ENCODE results near the gene SAMD15.

Gene SAMD15

GRCh38 chr14:77416836-77417235, 39.7 kb downstream of the SAMD15 start:
- Histone ChIP-seq H3K27ac (ENCODE audit: insufficient read depth in 1 of 2, low read depth in 1 of 2, low read length in 2 of 2, poor library complexity in 1 of 2, severe bottlenecking in 2 of 2) (no peak overlapping the region), H3K4me1 (ENCODE audit: control extremely low read depth in 1 of 4, control insufficient read depth in 4 of 4, insufficient read depth in 4 of 4, low read length in 3 of 4) (peaks cover 0 to 2% (median under 1%) of the 10 kb centered on the region in 4 experiments), H3K27me3 (replicated peaks in 2 of 5; ENCODE audit: control insufficient read depth in 4 of 5, insufficient read depth in 5 of 5, low read length in 4 of 5) (no peaks in the 10 kb centered on the region), H3K36me3 (ENCODE audit: control insufficient read depth in 4 of 4, insufficient read depth in 4 of 4, low read length in 3 of 4) (peaks cover 4 to 16% (median 5%) of the 10 kb centered on the region in 4 experiments), H3K4me3 (ENCODE audit: control insufficient read depth in 1 of 7, extremely low read depth in 1 of 7, insufficient read depth in 4 of 7, low read depth in 2 of 7, low read length in 6 of 7) (no peak overlapping the region), H3K9me3 (ENCODE audit: control extremely low read depth in 1 of 5, control insufficient read depth in 4 of 5, insufficient read depth in 2 of 5, low read depth in 1 of 5, low read length in 4 of 5) (peaks cover 3 to 40% (median 13%) of the 10 kb centered on the region in 5 experiments)
- POLR2A ChIA-PET, result no interaction called here
- no peak for DNase-seq
- CTCF ChIA-PET, result no interaction called here
- 100% methylated on average over 1 of the region's 8 CpGs for WGBS (ENCODE audit: insufficient coverage)

- no CpG with 5 or more reads among the region's 2 CpGs for WGBS (ENCODE audit: insufficient coverage)
- H3K4me1 ChIP-seq (ENCODE audit: control extremely low read depth in 1 of 4, control insufficient read depth in 4 of 4, insufficient read depth in 4 of 4, low read length in 3 of 4), result peaks cover 0 to 2% (median 0%) of the 10 kb centered on the region in 4 experiments
- no peaks in the 10 kb centered on the region for H3K27me3 ChIP-seq (replicated peaks in 2 of 5; ENCODE audit: control insufficient read depth in 4 of 5, insufficient read depth in 5 of 5, low read length in 4 of 5)
- peaks cover 3 to 45% (median 14%) of the 10 kb centered on the region in 5 experiments for H3K9me3 ChIP-seq (ENCODE audit: control extremely low read depth in 1 of 5, control insufficient read depth in 4 of 5, insufficient read depth in 2 of 5, low read depth in 1 of 5, low read length in 4 of 5)
- H3K27ac ChIP-seq (ENCODE audit: insufficient read depth in 1 of 2, low read depth in 1 of 2, low read length in 2 of 2, poor library complexity in 1 of 2, severe bottlenecking in 2 of 2), result no peak overlapping the region
- peaks cover 18 to 57% (median 38%) of the 10 kb centered on the region in 4 experiments for H3K36me3 ChIP-seq (ENCODE audit: control insufficient read depth in 4 of 4, insufficient read depth in 4 of 4, low read length in 3 of 4)
- ChIA-PET POLR2A (no interaction called here), CTCF (interaction anchor here (1.0 kb wide), 1 partner anchor 38 kb away, joined by 3 read pairs; no protein-coding TSS in a partner anchor)
- no peak for DNase-seq
- H3K4me3 ChIP-seq (ENCODE audit: control insufficient read depth in 1 of 7, extremely low read depth in 1 of 7, insufficient read depth in 4 of 7, low read depth in 2 of 7, low read length in 6 of 7), result no peak overlapping the region
Measured at GRCh38 chr14:77421201-77421600, 44.0 kb downstream of the SAMD15 start.

- no peak within 1 kb of the TSS for H3K27ac ChIP-seq (ENCODE audit: insufficient read depth in 1 of 2, low read depth in 1 of 2, low read length in 2 of 2, poor library complexity in 1 of 2, severe bottlenecking in 2 of 2)
- H3K27me3 ChIP-seq (replicated peaks in 2 of 5; ENCODE audit: control insufficient read depth in 4 of 5, insufficient read depth in 5 of 5, low read length in 4 of 5), result no peaks in the 10 kb centered on the region
- DNase-seq, result no peak
- peaks cover 3 to 33% (median 13%) of the 10 kb centered on the region in 5 experiments for H3K9me3 ChIP-seq (ENCODE audit: control extremely low read depth in 1 of 5, control insufficient read depth in 4 of 5, insufficient read depth in 2 of 5, low read depth in 1 of 5, low read length in 4 of 5)
- H3K36me3 ChIP-seq (ENCODE audit: control insufficient read depth in 4 of 4, insufficient read depth in 4 of 4, low read length in 3 of 4), result peaks cover 36 to 79% (median 55%) of the 10 kb centered on the region in 4 experiments
- H3K4me3 ChIP-seq (ENCODE audit: control insufficient read depth in 1 of 7, extremely low read depth in 1 of 7, insufficient read depth in 4 of 7, low read depth in 2 of 7, low read length in 6 of 7), result no peak within 1 kb of the TSS
- ChIA-PET CTCF (no interaction called here), POLR2A (no interaction called here)
- peaks cover 0 to 2% (median 0%) of the 10 kb centered on the region in 4 experiments for H3K4me1 ChIP-seq (ENCODE audit: control extremely low read depth in 1 of 4, control insufficient read depth in 4 of 4, insufficient read depth in 4 of 4, low read length in 3 of 4)
- 100% methylated on average over 1 of the region's 1 CpG for WGBS (ENCODE audit: insufficient coverage)
Measured at GRCh38 chr14:77423423-77423822, 46.2 kb downstream of the SAMD15 start, which contains the start of gene NOXRED1. TSS of gene NOXRED1 (minus strand) at chr14:77423523. CDS start at chr14:77422889, 634 bp downstream.

- peaks cover 50 to 93% (median 67%) of the 10 kb centered on the region in 4 experiments for H3K36me3 ChIP-seq (ENCODE audit: control insufficient read depth in 4 of 4, insufficient read depth in 4 of 4, low read length in 3 of 4)
- 100% methylated on average over 3 of the region's 3 CpGs for WGBS (ENCODE audit: insufficient coverage)
- CTCF ChIA-PET, result no interaction called here
- peaks cover under 1 to 23% (median 4%) of the 10 kb centered on the region in 5 experiments for H3K9me3 ChIP-seq (ENCODE audit: control extremely low read depth in 1 of 5, control insufficient read depth in 4 of 5, insufficient read depth in 2 of 5, low read depth in 1 of 5, low read length in 4 of 5)
- POLR2A ChIA-PET, result no interaction called here
- no peak overlapping the region for H3K4me3 ChIP-seq (ENCODE audit: control insufficient read depth in 1 of 7, extremely low read depth in 1 of 7, insufficient read depth in 4 of 7, low read depth in 2 of 7, low read length in 6 of 7)
- no peak overlapping the region for H3K27ac ChIP-seq (ENCODE audit: insufficient read depth in 1 of 2, low read depth in 1 of 2, low read length in 2 of 2, poor library complexity in 1 of 2, severe bottlenecking in 2 of 2)
- H3K4me1 ChIP-seq (ENCODE audit: control extremely low read depth in 1 of 4, control insufficient read depth in 4 of 4, insufficient read depth in 4 of 4, low read length in 3 of 4), result peaks cover 0 to 2% (median 0%) of the 10 kb centered on the region in 4 experiments
- DNase-seq, result no peak
- H3K27me3 ChIP-seq (replicated peaks in 2 of 5; ENCODE audit: control insufficient read depth in 4 of 5, insufficient read depth in 5 of 5, low read length in 4 of 5), result no peaks in the 10 kb centered on the region
Measured at GRCh38 chr14:77424862-77425261, 47.7 kb downstream of the SAMD15 start.

- H3K4me1 ChIP-seq (ENCODE audit: control extremely low read depth in 1 of 4, control insufficient read depth in 4 of 4, insufficient read depth in 4 of 4, low read length in 3 of 4), result no peaks in the 10 kb centered on the region
- H3K36me3 ChIP-seq (ENCODE audit: control insufficient read depth in 4 of 4, insufficient read depth in 4 of 4, low read length in 3 of 4), result peaks cover 56 to 91% (median 68%) of the 10 kb centered on the region in 4 experiments
- no peak overlapping the region for H3K27ac ChIP-seq (ENCODE audit: insufficient read depth in 1 of 2, low read depth in 1 of 2, low read length in 2 of 2, poor library complexity in 1 of 2, severe bottlenecking in 2 of 2)
- no peak for DNase-seq
- ChIA-PET POLR2A (no interaction called here), CTCF (interaction anchor here (2.1 kb wide), 1 partner anchor 11 kb away, joined by 5 read pairs; no protein-coding TSS in a partner anchor)
- peaks cover 0 to 8% (median 2%) of the 10 kb centered on the region in 5 experiments for H3K9me3 ChIP-seq (ENCODE audit: control extremely low read depth in 1 of 5, control insufficient read depth in 4 of 5, insufficient read depth in 2 of 5, low read depth in 1 of 5, low read length in 4 of 5)
- WGBS (ENCODE audit: insufficient coverage), result no CpG with 5 or more reads among the region's 3 CpGs
- no peaks in the 10 kb centered on the region for H3K27me3 ChIP-seq (replicated peaks in 2 of 5; ENCODE audit: control insufficient read depth in 4 of 5, insufficient read depth in 5 of 5, low read length in 4 of 5)
- H3K4me3 ChIP-seq (ENCODE audit: control insufficient read depth in 1 of 7, extremely low read depth in 1 of 7, insufficient read depth in 4 of 7, low read depth in 2 of 7, low read length in 6 of 7), result no peak overlapping the region
Measured at GRCh38 chr14:77426396-77426795, 49.2 kb downstream of the SAMD15 start.

GRCh38 chr14:77436042-77436441, 58.9 kb downstream of the SAMD15 start:
- Histone ChIP-seq H3K9me3 (ENCODE audit: control extremely low read depth in 1 of 5, control insufficient read depth in 4 of 5, insufficient read depth in 2 of 5, low read depth in 1 of 5, low read length in 4 of 5) (no peaks in the 10 kb centered on the region), H3K4me1 (ENCODE audit: control extremely low read depth in 1 of 4, control insufficient read depth in 4 of 4, insufficient read depth in 4 of 4, low read length in 3 of 4) (no peaks in the 10 kb centered on the region), H3K36me3 (ENCODE audit: control insufficient read depth in 4 of 4, insufficient read depth in 4 of 4, low read length in 3 of 4) (peaks cover 24 to 71% (median 35%) of the 10 kb centered on the region in 4 experiments), H3K27me3 (replicated peaks in 2 of 5; ENCODE audit: control insufficient read depth in 4 of 5, insufficient read depth in 5 of 5, low read length in 4 of 5) (no peaks in the 10 kb centered on the region), H3K4me3 (ENCODE audit: control insufficient read depth in 1 of 7, extremely low read depth in 1 of 7, insufficient read depth in 4 of 7, low read depth in 2 of 7, low read length in 6 of 7) (no peak overlapping the region), H3K27ac (ENCODE audit: insufficient read depth in 1 of 2, low read depth in 1 of 2, low read length in 2 of 2, poor library complexity in 1 of 2, severe bottlenecking in 2 of 2) (no peak overlapping the region)
- WGBS (ENCODE audit: insufficient coverage), result no CpG with 5 or more reads among the region's 3 CpGs
- CTCF ChIA-PET, result interaction anchor here (1.1 kb wide), 1 partner anchor 10 kb away, joined by 5 read pairs; no protein-coding TSS in a partner anchor
- no peak for DNase-seq
- POLR2A ChIA-PET, result no interaction called here

- no peaks in the 10 kb centered on the region for H3K27me3 ChIP-seq (replicated peaks in 2 of 5; ENCODE audit: control insufficient read depth in 4 of 5, insufficient read depth in 5 of 5, low read length in 4 of 5)
- H3K9me3 ChIP-seq (ENCODE audit: control extremely low read depth in 1 of 5, control insufficient read depth in 4 of 5, insufficient read depth in 2 of 5, low read depth in 1 of 5, low read length in 4 of 5), result no peaks in the 10 kb centered on the region
- no peak overlapping the region for H3K4me3 ChIP-seq (ENCODE audit: control insufficient read depth in 1 of 7, extremely low read depth in 1 of 7, insufficient read depth in 4 of 7, low read depth in 2 of 7, low read length in 6 of 7)
- H3K27ac ChIP-seq (ENCODE audit: insufficient read depth in 1 of 2, low read depth in 1 of 2, low read length in 2 of 2, poor library complexity in 1 of 2, severe bottlenecking in 2 of 2), result no peak overlapping the region
- H3K4me1 ChIP-seq (ENCODE audit: control extremely low read depth in 1 of 4, control insufficient read depth in 4 of 4, insufficient read depth in 4 of 4, low read length in 3 of 4), result no peaks in the 10 kb centered on the region
- ChIA-PET POLR2A (no interaction called here), CTCF (interaction anchor here (1.2 kb wide), 1 partner anchor 113 kb away, joined by 3 read pairs; no protein-coding TSS in a partner anchor)
- DNase-seq, result no peak
- H3K36me3 ChIP-seq (ENCODE audit: control insufficient read depth in 4 of 4, insufficient read depth in 4 of 4, low read length in 3 of 4), result peaks cover 42 to 78% (median 50%) of the 10 kb centered on the region in 4 experiments
- WGBS (ENCODE audit: insufficient coverage), result no CpG with 5 or more reads among the region's 1 CpG
Measured at GRCh38 chr14:77438596-77438995, 61.4 kb downstream of the SAMD15 start.
